ENCODE measurements around the gene WNT7A.

DNA sequence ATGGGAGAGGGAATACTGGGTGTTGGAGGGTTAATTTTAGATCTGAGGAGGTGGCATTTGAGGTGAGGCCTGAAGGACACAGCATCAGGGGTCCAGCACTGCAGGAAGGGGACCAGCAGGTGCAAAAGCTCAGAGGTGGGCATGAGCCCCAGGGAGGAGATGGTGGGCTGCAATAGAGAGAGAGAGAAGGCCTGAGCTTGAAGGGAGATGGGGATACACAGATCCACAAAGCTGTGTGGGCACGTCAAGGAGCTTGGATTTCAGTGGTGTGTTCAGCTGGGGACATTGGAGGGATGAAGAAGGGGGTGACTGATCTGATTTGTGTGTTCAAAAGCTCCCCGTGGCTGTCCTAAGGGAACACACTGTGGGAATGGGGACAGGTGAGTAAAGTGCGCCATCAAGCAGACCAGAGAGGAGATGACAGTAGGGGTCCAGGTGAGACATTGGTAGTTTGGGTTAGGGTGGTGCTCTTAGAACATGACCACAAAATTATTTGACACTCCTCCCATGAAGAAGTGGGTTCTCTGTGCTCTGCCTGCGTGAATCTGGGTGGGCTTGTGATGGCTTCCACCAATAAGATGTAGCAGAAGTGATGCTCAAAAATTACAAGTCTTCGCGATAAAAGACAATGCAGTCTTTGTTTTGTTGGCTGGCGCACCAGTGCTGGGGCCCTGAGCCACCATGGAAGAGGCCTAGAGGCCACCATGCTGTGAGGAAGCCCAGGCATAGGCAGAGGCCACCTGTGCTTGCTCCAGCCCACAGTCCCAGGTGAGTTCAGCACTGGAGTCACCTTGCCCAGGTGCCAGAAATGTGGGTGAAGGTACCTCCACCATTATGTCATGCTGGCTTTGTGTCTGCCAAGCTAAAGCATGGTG, 1.9 kb upstream of the WNT7A start:
- TF ChIP-seq EZH2 (IDR thresholded peaks at IDR 0.05; ENCODE audit: insufficient read depth, poor library complexity, severe bottlenecking) (no peak), EZH2phosphoT487 (IDR thresholded peaks at IDR 0.05; ENCODE audit: insufficient read depth, low read depth) (no peak)
